Sigmoid colon (tissue), 7 donors: ENCODE measurements around the gene SLC16A3. TPM values are rescaled to one million over a fixed set of nuclear protein-coding genes. Genes with fewer than 3 reads are reported as not detected.

Source experiments
- DNase-seq: peaks from one replicate; pipeline ENCODE4 v3.0.0-alpha.2; 2019
- H3K27ac ChIP-seq, 4 donors: fragments of 200-600 bp; sonication (generic); one replicate each; pipeline ENCODE4 v1.5.1; 2016 to 2019; ENCODE audit warnings: mild to moderate bottlenecking in 1 of 4
- H3K27me3 ChIP-seq, 3 donors: fragments of 200-600 bp; sonication (generic); one replicate each; pipeline ENCODE4 v1.5.1; 2019; ENCODE audit warnings: mild to moderate bottlenecking in 1 of 3
- H3K36me3 ChIP-seq, 4 donors: fragments of 200-600 bp; sonication (generic); one replicate each; pipeline ENCODE4 v1.5.1; 2016 to 2019
- H3K4me1 ChIP-seq, 4 donors: fragments of 200-600 bp; sonication (generic); one replicate each; pipeline ENCODE4 v1.5.1; 2017 to 2019
- H3K4me3 ChIP-seq, 4 donors: fragments of 200-600 bp; sonication (generic); one replicate each; pipeline ENCODE4 v1.5.1; 2017 to 2019; ENCODE audit warnings: mild to moderate bottlenecking in 2 of 4, moderate library complexity in 1 of 4
- H3K9me3 ChIP-seq, 4 donors: fragments of 200-600 bp in 3 of 4; sonication (generic) in 3 of 4; one replicate each; pipeline versions ENCODE4 v1.5.1 to v1.6.1; 2013 to 2019
- EP300 ChIP-seq, 4 donors: sonication (generic); formaldehyde crosslinking; IDR thresholded peaks; one replicate each; pipeline ENCODE4 v1.6.1; 2017; ENCODE audit warnings: antibody characterized with exemption in 4 of 4
- POLR2A ChIP-seq, 2 donors: fragments of 450-650 bp; IDR thresholded peaks; one replicate each; pipeline ENCODE4 v1.6.1; 2016; ENCODE audit warnings: antibody characterized with exemption in 2 of 2, mild to moderate bottlenecking in 2 of 2, moderate library complexity in 2 of 2
- POLR2AphosphoS5 ChIP-seq, 4 donors: sonication (generic); formaldehyde crosslinking; IDR thresholded peaks; one replicate each; pipeline ENCODE4 v1.6.1; 2017; ENCODE audit warnings: antibody characterized with exemption in 4 of 4
- WGBS, 2 donors: extraction: QIAGEN DNeasy Blood & Tissue Kit; methylation state at CpG; one replicate each; pipeline ENCODE4 v1.1.7; 2013; 5-methylcytosine and 5-hydroxymethylcytosine counted together
- intact Hi-C: fragments of 100-400 bp; cut with DNase I; formaldehyde crosslinking; loops from one replicate; pipeline ENCODE4 v1.15.1; 2023
- polyA plus RNA-seq, 3 donors: library from polyadenylated mRNA; stranded (reverse); fragments of 200-250 nt; gene quantifications; one replicate each; pipeline ENCODE4 v1.2.3, GENCODE V29; 2013
- total RNA-seq, 4 donors: library from RNA; depleted of rRNA; stranded (reverse); fragments of >200 nt; gene quantifications; one replicate each; pipeline ENCODE4 v1.1.0, GENCODE V29; 2016
- TF ChIP-seq, protein P1 (sequence below), 4 experiments: fragments of 450-650 bp in 3 of 4; fragments of 200-600 bp in 1 of 4; IDR thresholded peaks; one replicate each; pipeline ENCODE4 v1.5.1; 2016 to 2019; ENCODE audit warnings: antibody characterized with exemption in 4 of 4, mild to moderate bottlenecking in 3 of 4, moderate library complexity in 2 of 4
- donor health status: healthy with polysubstance abuse.
- donor health status: Bipolar disorder and iron deficiency.
- donor health status: healthy.

Gene SLC16A3
- total and polyA plus RNA-seq, 7 donors: 9.6 to 140 (median 12.6) TPM

DNA sequence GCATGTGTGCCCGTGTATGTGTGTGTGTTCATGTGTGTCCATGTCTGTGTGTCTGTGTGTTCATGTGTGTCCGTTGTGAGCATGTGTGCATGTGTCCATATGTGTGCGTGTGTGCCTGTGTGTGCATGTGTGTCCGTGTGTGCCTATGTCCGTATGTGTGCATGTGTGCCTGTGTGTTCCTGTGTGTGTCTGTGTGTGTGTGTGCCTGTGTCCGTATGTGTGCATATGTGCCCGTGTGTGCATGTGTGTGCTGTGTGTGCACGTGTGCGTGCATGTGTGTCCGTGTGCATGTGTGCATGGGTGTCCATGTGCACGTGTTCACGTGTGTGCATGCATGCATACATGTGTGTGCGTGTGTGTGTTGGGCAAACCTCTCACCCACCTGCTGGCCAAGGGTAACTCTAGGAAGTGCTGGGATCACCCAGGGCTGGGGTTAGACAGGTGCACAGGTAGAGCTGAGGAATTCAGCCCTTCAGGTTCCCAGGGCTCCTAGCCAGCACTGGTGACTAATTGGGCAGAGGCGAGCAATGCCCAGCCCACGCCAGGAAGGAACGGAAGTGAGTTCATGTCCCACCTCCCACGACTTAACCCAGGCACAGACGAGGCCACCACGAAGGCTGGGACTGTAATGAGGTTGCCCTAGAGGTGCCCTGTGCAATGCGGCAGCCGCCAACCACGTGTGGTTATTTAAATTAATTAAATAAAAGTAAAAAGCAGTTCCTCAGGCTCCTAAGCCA is 52.8 kb downstream of the SLC16A3 start:
- no peak overlapping the region for H3K4me3 ChIP-seq
- H3K9me3 ChIP-seq: no peaks in the 10 kb centered on the region
- DNase-seq: no peak
- no peak overlapping the region for H3K27ac ChIP-seq
- H3K27me3 ChIP-seq: no peaks in the 10 kb centered on the region
- intact Hi-C loops: no loop called here
- WGBS, 2 donors: 48 to 77% methylated on average over 22 of the region's 22 CpGs
- no peaks in the 10 kb centered on the region for H3K36me3 ChIP-seq
- H3K4me1 ChIP-seq: peaks cover 0 to 10% (median 9%) of the 10 kb centered on the region in 4 donors
- no peak for TF ChIP-seq POLR2AphosphoS5 (IDR thresholded peaks at IDR 0.05)
- no peak for TF ChIP-seq EP300 (IDR thresholded peaks at IDR 0.05)
- TF ChIP-seq, protein P1, sequence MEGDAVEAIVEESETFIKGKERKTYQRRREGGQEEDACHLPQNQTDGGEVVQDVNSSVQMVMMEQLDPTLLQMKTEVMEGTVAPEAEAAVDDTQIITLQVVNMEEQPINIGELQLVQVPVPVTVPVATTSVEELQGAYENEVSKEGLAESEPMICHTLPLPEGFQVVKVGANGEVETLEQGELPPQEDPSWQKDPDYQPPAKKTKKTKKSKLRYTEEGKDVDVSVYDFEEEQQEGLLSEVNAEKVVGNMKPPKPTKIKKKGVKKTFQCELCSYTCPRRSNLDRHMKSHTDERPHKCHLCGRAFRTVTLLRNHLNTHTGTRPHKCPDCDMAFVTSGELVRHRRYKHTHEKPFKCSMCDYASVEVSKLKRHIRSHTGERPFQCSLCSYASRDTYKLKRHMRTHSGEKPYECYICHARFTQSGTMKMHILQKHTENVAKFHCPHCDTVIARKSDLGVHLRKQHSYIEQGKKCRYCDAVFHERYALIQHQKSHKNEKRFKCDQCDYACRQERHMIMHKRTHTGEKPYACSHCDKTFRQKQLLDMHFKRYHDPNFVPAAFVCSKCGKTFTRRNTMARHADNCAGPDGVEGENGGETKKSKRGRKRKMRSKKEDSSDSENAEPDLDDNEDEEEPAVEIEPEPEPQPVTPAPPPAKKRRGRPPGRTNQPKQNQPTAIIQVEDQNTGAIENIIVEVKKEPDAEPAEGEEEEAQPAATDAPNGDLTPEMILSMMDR (IDR thresholded peaks at IDR 0.05): no peak
- no peak for TF ChIP-seq POLR2A (IDR thresholded peaks at IDR 0.05)

DNA sequence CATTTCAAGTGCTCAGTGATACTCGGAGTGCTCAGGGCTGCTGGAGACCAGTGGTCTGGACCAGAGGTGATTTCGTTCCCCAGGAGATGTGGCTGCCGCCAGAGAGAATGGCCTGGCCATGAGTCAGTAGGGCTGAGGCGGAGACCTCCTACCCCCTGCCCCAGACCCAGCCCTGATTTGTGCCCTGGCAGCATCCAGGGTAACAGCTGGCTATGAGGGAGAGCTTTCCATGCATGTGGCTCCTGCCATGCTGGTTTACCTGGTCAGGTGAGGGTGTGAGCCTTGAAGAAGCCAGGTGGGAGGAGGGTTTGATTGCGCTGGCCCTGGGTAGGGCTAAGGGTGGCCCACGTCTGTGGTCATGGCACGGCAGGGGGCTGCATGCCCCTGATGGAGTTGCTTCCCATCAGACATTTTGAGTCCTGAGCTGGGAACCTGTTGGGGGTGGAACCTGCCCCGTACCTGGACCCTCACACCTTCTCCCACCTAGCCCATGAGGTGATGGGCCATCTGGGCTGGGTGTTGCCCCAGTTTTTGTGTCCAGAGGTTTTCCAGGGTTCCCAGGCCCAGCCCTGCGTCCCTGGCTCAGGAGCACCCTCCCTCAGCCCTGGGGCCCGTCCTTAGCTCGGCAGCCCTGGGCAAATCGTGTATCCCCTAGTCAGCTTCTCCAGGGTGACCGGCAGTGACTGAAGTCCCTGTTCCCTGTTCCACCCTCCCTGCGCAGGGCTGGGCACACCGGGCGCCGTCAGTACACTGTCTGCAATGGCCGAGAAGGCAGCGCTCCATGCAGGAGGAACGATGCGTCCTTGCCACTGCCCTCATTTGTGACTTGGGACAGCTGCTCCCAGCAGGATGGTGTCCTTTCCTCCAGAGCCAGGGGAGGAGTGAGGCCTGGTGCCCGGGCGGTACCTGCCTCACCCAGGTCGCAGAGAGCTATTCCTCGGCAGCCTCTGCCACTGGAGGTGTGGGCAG is 53.7 kb downstream of the SLC16A3 start:
- Histone ChIP-seq H3K36me3 (no peaks in the 10 kb centered on the region), H3K27ac (no peak overlapping the region), H3K27me3 (no peaks in the 10 kb centered on the region), H3K4me1 (peaks cover 0 to 14% (median 11%) of the 10 kb centered on the region in 4 donors), H3K9me3 (no peaks in the 10 kb centered on the region), H3K4me3 (no peak overlapping the region)
- DNase-seq: no peak
- 64 to 85% methylated on average over 25 of the region's 25 CpGs for WGBS, 2 donors
- no peak for TF ChIP-seq POLR2A (IDR thresholded peaks at IDR 0.05)
- TF ChIP-seq EP300 (IDR thresholded peaks at IDR 0.05): no peak
- TF ChIP-seq POLR2AphosphoS5 (IDR thresholded peaks at IDR 0.05): no peak
- TF ChIP-seq, protein P1 (IDR thresholded peaks at IDR 0.05): no peak
- intact Hi-C loops: no loop called here

DNA sequence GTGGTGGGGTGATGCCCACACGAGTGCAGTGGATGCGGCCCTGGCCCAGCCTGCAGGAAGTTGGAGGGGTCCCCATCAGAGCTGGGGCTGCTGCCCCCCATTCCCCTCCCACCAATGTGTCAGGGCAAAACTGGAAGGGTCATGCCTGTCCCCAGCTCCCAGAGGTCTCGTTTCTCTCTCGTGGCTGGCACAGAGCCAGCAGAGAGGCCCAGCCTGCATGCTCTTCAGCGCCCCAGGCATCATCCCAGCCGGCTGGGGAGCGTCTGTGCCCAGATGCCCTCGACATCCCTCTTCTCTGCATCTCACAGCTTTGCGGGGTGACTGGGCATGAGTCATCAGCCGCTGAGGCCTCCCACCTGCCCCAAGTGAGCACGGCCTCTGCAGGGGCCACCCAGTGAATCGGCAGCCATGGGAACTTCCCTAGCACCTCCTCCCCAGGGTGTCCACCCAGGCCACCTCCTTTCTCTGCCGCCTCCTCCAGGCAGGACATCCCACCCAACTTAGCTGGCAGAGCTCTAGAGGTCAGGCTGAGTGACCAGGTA is 54.4 kb downstream of the SLC16A3 start:
- H3K36me3 ChIP-seq: no peaks in the 10 kb centered on the region
- intact Hi-C loops: no loop called here
- DNase-seq: no peak
- TF ChIP-seq, protein P1 (IDR thresholded peaks at IDR 0.05): no peak
- TF ChIP-seq EP300 (IDR thresholded peaks at IDR 0.05) (no peak), POLR2A (IDR thresholded peaks at IDR 0.05) (no peak), POLR2AphosphoS5 (IDR thresholded peaks at IDR 0.05) (no peak)
- H3K27me3 ChIP-seq: no peaks in the 10 kb centered on the region
- H3K4me3 ChIP-seq: no peak overlapping the region
- H3K9me3 ChIP-seq: no peaks in the 10 kb centered on the region
- 32 to 39% methylated on average over 13 of the region's 13 CpGs for WGBS, 2 donors
- H3K27ac ChIP-seq: no peak overlapping the region
- H3K4me1 ChIP-seq: peaks cover 0 to 22% (median 18%) of the 10 kb centered on the region in 4 donors

DNA sequence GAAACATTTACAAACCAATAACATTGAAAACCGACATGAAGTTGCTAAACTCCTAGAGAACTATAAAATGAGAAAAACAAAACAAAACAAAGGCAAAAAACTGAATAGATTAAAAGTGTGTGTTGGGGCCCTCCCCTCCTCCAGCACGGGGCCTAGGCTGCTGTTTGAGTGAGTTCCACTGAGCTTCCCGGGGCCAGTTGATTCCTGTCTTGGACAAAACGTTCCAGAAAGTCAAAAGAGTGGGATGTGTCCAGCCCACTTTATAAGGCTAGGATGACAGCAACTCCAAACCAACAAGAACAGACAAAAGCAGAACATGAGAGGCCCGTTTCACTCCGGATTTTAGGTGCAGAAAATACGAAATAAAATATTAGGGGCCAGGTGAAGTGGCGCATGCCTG is 56.3 kb downstream of the SLC16A3 start:
- Histone ChIP-seq H3K4me3 (no peak overlapping the region), H3K9me3 (no peaks in the 10 kb centered on the region), H3K4me1 (peaks cover 0 to 35% (median 21%) of the 10 kb centered on the region in 4 donors), H3K36me3 (no peaks in the 10 kb centered on the region), H3K27ac (peak overlapping the region in 3 of 4 donors; percentile 20 to 38 (median 36)), H3K27me3 (no peaks in the 10 kb centered on the region)
- TF ChIP-seq POLR2A (IDR thresholded peaks at IDR 0.05) (no peak), EP300 (IDR thresholded peaks at IDR 0.05) (no peak), POLR2AphosphoS5 (IDR thresholded peaks at IDR 0.05) (peak in 1 of 4 donors; percentile 8)
- TF ChIP-seq, protein P1 (IDR thresholded peaks at IDR 0.05): no peak
- 76% methylated on average over 8 of the region's 8 CpGs for WGBS, 2 donors
- no peak for DNase-seq
- intact Hi-C loops: no loop called here
